ENCODE results near the gene MBP. TPM values are rescaled to one million over a fixed set of nuclear protein-coding genes. Genes with fewer than 3 reads are reported as not detected.
A peak's percentile ranks its signal among the peaks of the same experiment; 100 is the strongest.

MBP gene
- total and polyA plus RNA-seq, 2 of the 4 experiments (the other 2 are of a cell fraction), result 0.72 to 0.90 TPM

GRCh38 chr18:77052983-77053309 lies 79.6 kb downstream of the MBP start:
- Histone ChIP-seq H2BK120ac (ENCODE audit: low read depth, low read length) (no peak overlapping the region), H3K79me1 (ENCODE audit: low read depth in 1 of 2, low read length in 2 of 2) (no peaks in the 10 kb centered on the region; a peak in 1 of 4 replicates), H3K36me3 (ENCODE audit: control insufficient read depth, insufficient read depth, low read length) (no peaks in the 10 kb centered on the region), H3K4me3 (ENCODE audit: insufficient read depth, low read depth, low read length) (no peak overlapping the region), H3K56ac (ENCODE audit: extremely low read depth, insufficient read depth, low read length) (no peak overlapping the region), H3K27ac (ENCODE audit: insufficient read depth, low read length) (no peak overlapping the region), H2AK5ac (ENCODE audit: low read depth, low read length) (no peak overlapping the region), H2BK5ac (ENCODE audit: low read depth, low read length, poor library complexity, severe bottlenecking) (no peak overlapping the region), H3K4me2 (ENCODE audit: low read depth, low read length) (no peak overlapping the region), H3K23ac (ENCODE audit: low read depth, low read length) (no peak overlapping the region), H2BK15ac (ENCODE audit: low read depth, low read length) (no peak overlapping the region), H3K9me1 (ENCODE audit: insufficient read depth, low read length) (peaks cover 16% of the 10 kb centered on the region), H4K91ac (ENCODE audit: insufficient read depth, low read depth, low read length) (no peak overlapping the region; the same call in 1 of the 2 replicates), H3K14ac (replicated peaks; ENCODE audit: low read depth, low read length) (no peak overlapping the region), H2BK20ac (ENCODE audit: low read depth, low read length) (no peak overlapping the region), H2AFZ (replicated peaks; ENCODE audit: low read length, poor library complexity) (peak overlapping the region; percentile 24), H3K4me1 (ENCODE audit: control insufficient read depth, insufficient read depth, low read length) (peaks cover 19% of the 10 kb centered on the region), H4K20me1 (ENCODE audit: insufficient read depth, low read length) (no peaks in the 10 kb centered on the region), H4K8ac (ENCODE audit: low read depth in 2 of 2, low read length in 2 of 2) (no peak overlapping the region), H3K18ac (ENCODE audit: low read depth, low read length) (no peak overlapping the region), H3K27me3 (ENCODE audit: control insufficient read depth, insufficient read depth, low read length) (no peaks in the 10 kb centered on the region), H4K5ac (ENCODE audit: low read depth, low read length) (no peak overlapping the region), H3K4ac (ENCODE audit: low read depth, low read length) (no peak overlapping the region), H2AK9ac (replicated peaks; ENCODE audit: low read depth, low read length, poor library complexity) (no peak overlapping the region), H3K9me3 (ENCODE audit: control insufficient read depth, insufficient read depth, low read length) (no peaks in the 10 kb centered on the region), H3K9ac (ENCODE audit: low read depth, low read length) (no peak overlapping the region)
- intact Hi-C loops (cut with micrococcal nuclease) (no loop called here), in situ Hi-C loops (cut with MboI; ENCODE audit: low sequenced_read_pairs) (no loop called here), dilution Hi-C loops (cut with HindIII; ENCODE audit: low sequenced_read_pairs, unreplicated experiment) (no loop called here)
- TF ChIP-seq RFX5 (IDR thresholded peaks at IDR 0.05; ENCODE audit: low read depth, low read length) (no peak), BHLHE40 (IDR thresholded peaks at IDR 0.05; ENCODE audit: low read depth, low read length) (no peak), RAD21 (IDR thresholded peaks at IDR 0.05; ENCODE audit: low read length) (no peak), CEBPB (IDR thresholded peaks at IDR 0.05; ENCODE audit: low read depth, low read length) (no peak), CTCF (conservative IDR thresholded peaks at IDR 0.05; ENCODE audit: low read depth, low read length) (no peak), RCOR1 (IDR thresholded peaks at IDR 0.05; ENCODE audit: insufficient replicate concordance, low read length) (no peak), MXI1 (IDR thresholded peaks at IDR 0.05; ENCODE audit: borderline replicate concordance, low read depth, low read length) (no peak)
- CTCF ChIA-PET, result no interaction called here
- 96% methylated on average over 3 of the region's 5 CpGs; no CpG with 5 or more reads in 1 of the 2 experiments for WGBS, 2 experiments (ENCODE audit: extremely low coverage in 2 of 2, insufficient read length in 1 of 2)
- DNase-seq (no peak), ATAC-seq (ENCODE audit: low read depth) (no peak)
- POLR2A ChIA-PET (ENCODE audit: unreplicated experiment), result no interaction called here
- BruUV-seq (replicated peaks), result no TSS peak

Data from IMR-90 (cell line).